ENCODE measurements around the gene HLA-DQB2.

Gene HLA-DQB2

GRCh38 chr6:32744776-32745175 lies 18.6 kb downstream of the HLA-DQB2 start:
- DNase-seq (ENCODE audit: low spot score): no peak

- DNase-seq (ENCODE audit: low spot score): no peak
Observed at GRCh38 chr6:32742374-32742773, 21.0 kb downstream of the HLA-DQB2 start.

- DNase-seq (ENCODE audit: low spot score): no peak
Observed at GRCh38 chr6:32741031-32741960, 22.0 kb downstream of the HLA-DQB2 start, which contains the start of gene HLA-DQA2. HLA-DQA2 (plus strand) TSS chr6:32741391; CDS start chr6:32741444, 53 bp downstream.

GRCh38 chr6:32738126-32738525 lies 25.2 kb downstream of the HLA-DQB2 start:
- no peak for DNase-seq (ENCODE audit: low spot score)

- DNase-seq (ENCODE audit: low spot score): no peak
Observed at GRCh38 chr6:32718879-32719278, 44.5 kb downstream of the HLA-DQB2 start.

- no peak for DNase-seq (ENCODE audit: low spot score)
Observed at GRCh38 chr6:32716396-32716795, 46.9 kb downstream of the HLA-DQB2 start.

- no peak for DNase-seq (ENCODE audit: low spot score)
Observed at GRCh38 chr6:32713241-32713640, 50.1 kb downstream of the HLA-DQB2 start.

- DNase-seq (ENCODE audit: low spot score): no peak
Observed at GRCh38 chr6:32709625-32710024, 53.7 kb downstream of the HLA-DQB2 start.
